ENCODE measurements around the gene MOGAT2.

GRCh38 chr11:75719340-75720239 is 2.0 kb downstream of the MOGAT2 start:
- TF ChIP-seq ELK1 (IDR thresholded peaks at IDR 0.05; ENCODE audit: borderline replicate concordance, low read depth, low read length) (no peak), SMC3 (IDR thresholded peaks at IDR 0.05; ENCODE audit: low read depth, low read length) (no peak), CEBPB (IDR thresholded peaks at IDR 0.05; ENCODE audit: low read depth, low read length) (no peak), CTCF (conservative IDR thresholded peaks at IDR 0.05; ENCODE audit: low read depth, low read length) (no peak), POLR2A (IDR thresholded peaks at IDR 0.05; ENCODE audit: low read depth, low read length) (no peak), MXI1 (IDR thresholded peaks at IDR 0.05; ENCODE audit: borderline replicate concordance, low read depth, low read length) (no peak), CHD1 (IDR thresholded peaks at IDR 0.05; ENCODE audit: low read depth, low read length) (no peak)
